ENCODE data around the gene CLSTN3. TPM values are rescaled to one million over a fixed set of nuclear protein-coding genes. Genes with fewer than 3 reads are reported as not detected.
A peak's percentile ranks its signal among the peaks of the same experiment; 100 is the strongest.

Gene CLSTN3
- total and polyA plus RNA-seq, 9 of the 15 experiments (the other 6 are each of a cell fraction or from before 2014, with no cell fraction given): 0.08 to 23.2 (median 11.0) TPM

DNA sequence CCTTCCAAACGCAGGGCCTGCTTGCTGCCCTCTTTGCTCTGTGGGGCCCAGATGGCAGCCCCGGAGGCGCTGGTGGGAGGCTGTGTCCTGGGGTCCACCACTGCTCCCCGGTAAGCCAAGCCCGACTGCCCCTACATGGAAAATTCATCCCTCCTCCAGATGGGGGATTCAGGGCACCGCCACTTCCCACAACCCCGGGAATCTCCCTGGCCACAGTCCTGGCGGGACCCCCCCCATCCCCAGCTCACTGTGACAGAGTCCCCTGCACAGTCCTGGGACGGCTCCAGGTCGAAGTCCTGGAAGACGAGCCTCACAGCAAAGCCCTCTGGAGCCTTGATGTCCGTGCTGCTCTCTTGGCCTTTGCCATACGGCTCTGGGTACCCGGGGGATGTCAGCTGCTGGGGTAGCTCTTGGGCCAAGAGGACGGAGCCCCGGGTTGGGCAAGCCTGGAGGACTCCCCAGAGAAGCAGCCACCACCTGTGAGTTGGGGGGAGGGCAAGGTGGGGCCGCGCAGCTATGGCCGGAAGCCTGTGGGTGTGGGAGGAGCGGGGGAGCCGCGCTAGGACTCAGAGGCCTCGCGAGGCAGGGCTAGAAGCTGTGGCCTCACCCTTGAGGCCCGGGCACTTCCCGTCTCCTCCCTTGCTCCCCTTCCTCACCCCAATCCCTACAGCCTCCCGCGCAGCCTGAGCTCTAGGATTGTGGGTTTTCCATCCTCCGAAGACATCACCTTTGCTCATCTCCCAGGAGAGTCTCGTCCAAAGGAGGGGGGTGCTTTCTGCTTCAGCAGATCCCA, 22.0 kb upstream of the CLSTN3 start (continued):
- TF ChIP-seq, protein P1, sequence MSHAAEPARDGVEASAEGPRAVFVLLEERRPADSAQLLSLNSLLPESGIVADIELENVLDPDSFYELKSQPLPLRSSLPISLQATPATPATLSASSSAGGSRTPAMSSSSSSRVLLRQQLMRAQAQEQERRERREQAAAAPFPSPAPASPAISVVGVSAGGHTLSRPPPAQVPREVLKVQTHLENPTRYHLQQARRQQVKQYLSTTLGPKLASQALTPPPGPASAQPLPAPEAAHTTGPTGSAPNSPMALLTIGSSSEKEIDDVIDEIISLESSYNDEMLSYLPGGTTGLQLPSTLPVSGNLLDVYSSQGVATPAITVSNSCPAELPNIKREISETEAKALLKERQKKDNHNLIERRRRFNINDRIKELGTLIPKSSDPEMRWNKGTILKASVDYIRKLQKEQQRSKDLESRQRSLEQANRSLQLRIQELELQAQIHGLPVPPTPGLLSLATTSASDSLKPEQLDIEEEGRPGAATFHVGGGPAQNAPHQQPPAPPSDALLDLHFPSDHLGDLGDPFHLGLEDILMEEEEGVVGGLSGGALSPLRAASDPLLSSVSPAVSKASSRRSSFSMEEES (CRISPR knock-in tag; IDR thresholded peaks at IDR 0.05): no peak
- TF ChIP-seq ARID2 (IDR thresholded peaks at IDR 0.05): no peak
- TF ChIP-seq, protein P2, sequence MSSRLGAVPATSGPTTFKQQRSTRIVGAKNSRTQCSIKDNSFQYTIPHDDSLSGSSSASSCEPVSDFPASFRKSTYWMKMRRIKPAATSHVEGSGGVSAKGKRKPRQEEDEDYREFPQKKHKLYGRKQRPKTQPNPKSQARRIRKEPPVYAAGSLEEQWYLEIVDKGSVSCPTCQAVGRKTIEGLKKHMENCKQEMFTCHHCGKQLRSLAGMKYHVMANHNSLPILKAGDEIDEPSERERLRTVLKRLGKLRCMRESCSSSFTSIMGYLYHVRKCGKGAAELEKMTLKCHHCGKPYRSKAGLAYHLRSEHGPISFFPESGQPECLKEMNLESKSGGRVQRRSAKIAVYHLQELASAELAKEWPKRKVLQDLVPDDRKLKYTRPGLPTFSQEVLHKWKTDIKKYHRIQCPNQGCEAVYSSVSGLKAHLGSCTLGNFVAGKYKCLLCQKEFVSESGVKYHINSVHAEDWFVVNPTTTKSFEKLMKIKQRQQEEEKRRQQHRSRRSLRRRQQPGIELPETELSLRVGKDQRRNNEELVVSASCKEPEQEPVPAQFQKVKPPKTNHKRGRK (tag; IDR thresholded peaks at IDR 0.05): no peak
- peak in 1 of 2 experiments; percentile 51 for TF ChIP-seq E2F6 (IDR thresholded peaks at IDR 0.05; ENCODE audit: borderline replicate concordance in 1 of 2, extremely low read depth in 1 of 2, insufficient read depth in 1 of 2, insufficient read length in 1 of 2, low read depth in 1 of 2, low read length in 1 of 2, poor library complexity in 1 of 2, severe bottlenecking in 1 of 2)
- TF ChIP-seq MEF2A (IDR thresholded peaks at IDR 0.05; ENCODE audit: control insufficient read depth, low read depth, low read length): no peak
- no peak for TF ChIP-seq ZNF79 (CRISPR knock-in tag; IDR thresholded peaks at IDR 0.05; ENCODE audit: low read depth)
- TF ChIP-seq ETS1 (conservative IDR thresholded peaks at IDR 0.05; ENCODE audit: control insufficient read depth, low read depth, low read length): peak; percentile 77; the same call in 1 of the 2 replicates
- no peak for TF ChIP-seq ZNF707 (CRISPR knock-in tag; conservative IDR thresholded peaks at IDR 0.05)
- TF ChIP-seq BRD4 (IDR thresholded peaks at IDR 0.05): peak; percentile 74; the same call in 1 of the 2 replicates
- no peak for TF ChIP-seq FOXM1 (IDR thresholded peaks at IDR 0.05; ENCODE audit: low read depth)
- 0 out of 2 replicates have a peak, but pooled peaks have one; percentile 44 for TF ChIP-seq FOXM1 (CRISPR knock-in tag; IDR thresholded peaks at IDR 0.05; ENCODE audit: low read depth)
- TF ChIP-seq C11orf30 (IDR thresholded peaks at IDR 0.05; ENCODE audit: low read depth): no peak
- TF ChIP-seq FOSL1 (tag; conservative IDR thresholded peaks at IDR 0.05): 0 out of 2 replicates have a peak, but pooled peaks have one; percentile 9
- peak; percentile 58; the same call in 1 of the 2 replicates for TF ChIP-seq CTBP1 (IDR thresholded peaks at IDR 0.05; ENCODE audit: borderline replicate concordance)
- TF ChIP-seq NFIC (IDR thresholded peaks at IDR 0.05): peak; percentile 26; the same call in 1 of the 2 replicates
- TF ChIP-seq TAF7 (tag; IDR thresholded peaks at IDR 0.05): no peak; the same call in 1 of the 2 replicates
- no peak for TF ChIP-seq LCOR (CRISPR knock-in tag; IDR thresholded peaks at IDR 0.05)
- TF ChIP-seq RB1 (IDR thresholded peaks at IDR 0.05; ENCODE audit: low read depth): peak; percentile 32; the same call in 1 of the 2 replicates
- TF ChIP-seq U2AF2 (optimal IDR thresholded peaks at IDR 0.05; ENCODE audit: low read depth, low read length): no peak
- TF ChIP-seq CHD2 (IDR thresholded peaks at IDR 0.05; ENCODE audit: low read depth, low read length): peak; percentile 87
- no peak for TF ChIP-seq CHCHD3 (CRISPR knock-in tag; IDR thresholded peaks at IDR 0.05)
- peak; percentile 23 for TF ChIP-seq RBM39 (optimal IDR thresholded peaks at IDR 0.05; ENCODE audit: low read depth, low read length)
- TF ChIP-seq ESRRA (IDR thresholded peaks at IDR 0.05; ENCODE audit: borderline replicate concordance, low read depth): peak; percentile 17; the same call in 1 of the 2 replicates

Measured in K562 (cell line).